ENCODE results near the gene CDK5RAP1. TPM values are rescaled to one million over a fixed set of nuclear protein-coding genes. Genes with fewer than 3 reads are reported as not detected.
"Not testable (repeated sequence)": the region's sequence is repeated elsewhere in the genome, so short reads cannot be mapped to it uniquely, and the experiment has no call there.

The CDK5RAP1 gene
- polyA plus RNA-seq, result 10 to 100 TPM; 20.4 to 32.3 (median 20.9) TPM

DNA sequence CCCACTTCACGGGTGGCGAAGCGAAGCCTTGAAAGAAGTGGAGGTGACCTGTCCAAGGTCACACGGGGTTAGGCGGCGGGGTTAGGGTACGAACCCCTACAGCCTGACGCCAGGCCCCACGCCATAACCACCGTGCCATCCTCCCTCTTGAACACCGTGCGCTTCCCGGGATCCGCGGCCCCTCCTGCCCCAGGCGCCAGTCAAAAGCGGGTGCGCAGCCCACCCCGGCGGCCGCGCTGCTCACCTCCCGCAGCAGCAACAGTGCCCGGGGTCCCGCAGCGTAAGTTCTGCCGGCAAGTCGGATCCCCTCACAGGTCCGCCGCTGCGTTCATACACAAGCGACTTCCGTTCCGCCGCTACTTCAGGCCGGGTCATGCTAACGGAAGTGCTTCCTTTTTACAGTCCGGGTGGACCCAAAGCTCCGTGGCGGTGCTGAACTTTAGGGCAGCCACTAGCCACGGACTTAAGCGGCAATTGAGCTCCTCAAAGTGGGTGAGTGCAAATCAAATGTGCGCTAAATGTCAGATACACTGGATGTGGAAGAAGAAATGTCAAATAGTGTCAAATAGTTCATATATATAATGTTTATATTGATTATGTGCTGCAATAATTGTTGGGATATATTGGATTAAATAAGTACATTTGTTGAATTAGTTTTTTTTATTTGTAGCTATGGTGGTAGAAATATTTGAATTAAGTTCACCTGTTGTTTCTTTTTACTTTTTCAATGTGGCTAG lies at the start of gene CDK5RAP1:
Gene CDK5RAP1, minus strand, starts transcription at position 336 of the 737 bp plus-strand sequence. CDS start 4,455 bp downstream, outside the sequence.
- peaks cover 0 to under 1% (median 0%) of the 10 kb centered on the region in 3 donors for H3K36me3 Mint-ChIP-seq
- DNase-seq, result peak; percentile 79 to 83 (median 81)
- no peaks in the 10 kb centered on the region for H3K9me3 Mint-ChIP-seq

DNA sequence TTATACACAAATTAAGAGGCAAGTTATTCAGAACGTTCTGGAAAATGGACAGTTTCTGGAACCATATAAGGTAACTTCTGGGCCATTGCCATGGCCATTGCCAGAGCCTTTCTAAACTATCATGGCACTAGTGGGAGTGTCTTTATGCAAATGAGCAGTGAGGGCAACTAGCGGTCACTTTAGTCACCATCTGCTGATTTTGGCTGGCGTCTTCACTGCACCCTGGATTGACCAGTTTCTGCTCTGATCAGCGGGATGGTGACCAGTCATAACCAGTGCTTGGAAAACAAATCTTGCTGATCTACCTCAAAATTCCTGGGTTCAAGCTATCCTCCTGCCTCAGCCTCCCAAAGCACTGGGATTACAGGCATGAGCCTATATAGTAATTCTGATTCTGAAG lies 49.5 kb upstream of the CDK5RAP1 start:
- Mint-ChIP-seq H3K4me3 (no peak overlapping the region), H3K27me3 (ENCODE audit: low read depth in 3 of 3) (peaks cover 0 to 1% (median 0%) of the 10 kb centered on the region in 3 donors), H3K4me1 (no peaks in the 10 kb centered on the region), H3K36me3 (no peaks in the 10 kb centered on the region), H3K9me3 (no peaks in the 10 kb centered on the region), H3K27ac (no peak overlapping the region)
- no peak for DNase-seq

More for the DNA sequence above, at the start of gene CDK5RAP1:
- Mint-ChIP-seq H3K4me1 (peaks cover 57 to 70% of the 10 kb centered on the region in 2 donors), H3K27me3 (ENCODE audit: low read depth in 3 of 3) (no peaks in the 10 kb centered on the region), H3K4me3 (peak within 1 kb of the TSS; percentile 97 to 99 (median 98)), H3K27ac (peak within 1 kb of the TSS; percentile 85 to 96 (median 91))

GRCh38 chr20:33445881-33446625 lies 44.7 kb upstream of the CDK5RAP1 start:
- Mint-ChIP-seq H3K36me3 (no peaks in the 10 kb centered on the region), H3K27ac (peak overlapping the region in 2 of 6 donors; percentile 53 to 67), H3K27me3 (ENCODE audit: low read depth in 3 of 3) (peaks cover 7 to 9% (median 8%) of the 10 kb centered on the region in 3 donors), H3K9me3 (no peaks in the 10 kb centered on the region), H3K4me3 (no peak overlapping the region), H3K4me1 (peaks cover 14 to 17% of the 10 kb centered on the region in 2 donors)
- DNase-seq, result no peak

DNA sequence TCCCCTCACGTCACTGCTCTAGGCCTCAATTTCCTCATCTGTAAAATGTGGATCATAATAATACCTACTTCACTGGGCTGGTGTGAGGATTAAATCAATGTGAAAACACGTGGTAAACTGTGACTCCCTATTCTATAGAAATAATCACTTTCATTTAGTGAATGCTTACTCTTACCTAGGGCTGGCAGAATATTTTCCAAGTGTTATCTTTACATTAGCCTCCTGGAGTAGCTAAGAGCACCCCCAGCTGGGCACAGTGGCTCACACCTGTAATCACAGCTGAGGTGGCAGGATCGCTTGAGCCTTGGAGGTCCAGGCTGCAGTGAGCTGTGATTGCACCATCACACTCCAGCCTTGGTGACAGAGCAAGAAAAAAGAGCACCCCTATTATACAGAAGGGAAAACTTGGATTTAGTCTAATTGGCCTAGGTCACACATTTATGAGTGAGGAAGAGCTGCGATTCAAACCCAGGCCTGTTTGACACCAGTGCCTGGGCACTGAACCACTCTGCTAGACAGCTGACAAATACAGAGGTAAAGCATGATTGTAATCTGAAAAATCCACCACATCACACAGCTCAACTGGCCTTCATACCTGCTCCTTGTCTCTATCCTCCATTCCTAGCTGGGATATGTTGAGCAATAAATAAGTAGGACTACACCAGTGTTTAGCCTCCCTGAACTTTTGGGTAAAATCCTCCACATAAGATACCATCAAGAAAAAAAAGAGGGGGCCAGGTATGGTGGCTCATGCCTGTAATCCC lies 43.7 kb upstream of the CDK5RAP1 start:
- no peaks in the 10 kb centered on the region for H3K9me3 Mint-ChIP-seq
- H3K4me3 Mint-ChIP-seq, result peak overlapping the region; percentile 90 to 94 (median 93)
- H3K27ac Mint-ChIP-seq, result peak overlapping the region; percentile 74 to 93 (median 90)
- H3K36me3 Mint-ChIP-seq, result no peaks in the 10 kb centered on the region
- H3K4me1 Mint-ChIP-seq, result peaks cover 14 to 17% of the 10 kb centered on the region in 2 donors
- peaks cover 7 to 9% (median 8%) of the 10 kb centered on the region in 3 donors for H3K27me3 Mint-ChIP-seq (ENCODE audit: low read depth in 3 of 3)
- DNase-seq, result peak in 2 of 3 donors; percentile 13 to 21

GRCh38 chr20:33443512-33444239 lies 42.4 kb upstream of the CDK5RAP1 start, which contains the start of gene SNTA1:
SNTA1 (minus strand) TSS chr20:33443763; CDS start chr20:33443620, 143 bp downstream.
- H3K27me3 Mint-ChIP-seq (ENCODE audit: low read depth in 3 of 3), result peaks cover 7 to 9% (median 8%) of the 10 kb centered on the region in 3 donors

GRCh38 chr20:33443006-33443511 lies 41.7 kb upstream of the CDK5RAP1 start:
- Mint-ChIP-seq H3K9me3 (no peaks in the 10 kb centered on the region), H3K4me1 (peaks cover 14 to 17% of the 10 kb centered on the region in 2 donors), H3K27me3 (ENCODE audit: low read depth in 3 of 3) (peaks cover 6 to 9% (median 7%) of the 10 kb centered on the region in 3 donors), H3K36me3 (no peaks in the 10 kb centered on the region), H3K27ac (peak overlapping the region in 4 of 6 donors; percentile 55 to 81 (median 76)), H3K4me3 (peak overlapping the region; percentile 71 to 90 (median 87))
- no peak for DNase-seq

More at GRCh38 chr20:33443512-33444239, 42.4 kb upstream of the CDK5RAP1 start, which contains the start of gene SNTA1:
- Mint-ChIP-seq H3K27ac (peak within 1 kb of the TSS; percentile 74 to 93 (median 90)), H3K36me3 (no peaks in the 10 kb centered on the region), H3K4me3 (peak within 1 kb of the TSS; percentile 90 to 94 (median 93)), H3K4me1 (peaks cover 14 to 17% of the 10 kb centered on the region in 2 donors), H3K9me3 (no peaks in the 10 kb centered on the region)
- peak; percentile 72 to 77 (median 76) for DNase-seq

- DNase-seq, result no peak
- peak overlapping the region; percentile 71 to 90 (median 87) for H3K4me3 Mint-ChIP-seq
Measured at GRCh38 chr20:33442136-33443005, 41.1 kb upstream of the CDK5RAP1 start.

DNA sequence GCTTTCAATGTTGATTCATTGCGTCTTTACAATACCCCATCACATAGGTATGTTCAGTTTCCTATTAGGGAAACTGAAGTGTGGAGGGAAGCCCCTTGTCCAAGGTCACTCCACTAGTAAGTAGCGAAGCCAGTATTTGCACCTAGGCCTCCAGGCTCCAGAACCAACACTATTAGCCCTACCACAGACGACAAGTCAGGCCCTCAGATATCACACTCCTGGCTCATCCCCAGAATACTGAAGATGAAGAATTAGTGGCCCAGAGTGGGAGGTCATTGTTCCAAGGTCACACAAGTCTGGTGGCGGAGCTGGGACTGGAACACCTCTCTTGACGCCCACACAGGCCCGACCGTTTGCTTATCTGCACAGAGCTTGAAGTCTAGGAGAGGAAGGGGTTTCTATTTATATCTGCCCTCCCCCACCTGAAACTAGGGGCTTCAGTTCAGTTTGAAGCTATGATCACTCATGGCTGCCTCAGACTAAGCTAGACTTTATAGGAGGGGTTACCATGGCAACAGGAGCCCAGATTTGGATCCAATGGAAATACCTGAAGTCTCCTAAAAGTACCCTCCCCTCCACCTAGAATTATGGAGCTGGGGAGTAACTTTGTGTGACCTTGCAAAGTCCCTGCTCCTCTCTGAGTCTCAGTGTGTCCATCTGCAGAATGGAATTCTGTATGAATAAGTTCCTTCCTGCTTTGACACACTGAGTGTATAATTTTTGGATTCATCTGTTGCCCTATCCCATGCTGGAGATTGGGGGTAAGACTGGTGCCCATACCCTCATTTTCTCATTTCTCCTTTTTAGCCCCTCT lies 40.0 kb upstream of the CDK5RAP1 start:
- Mint-ChIP-seq H3K4me3 (peak overlapping the region in 4 of 5 donors; percentile 7 to 90 (median 59)), H3K27ac (no peak overlapping the region), H3K4me1 (peaks cover 14 to 17% of the 10 kb centered on the region in 2 donors), H3K36me3 (no peaks in the 10 kb centered on the region), H3K9me3 (no peaks in the 10 kb centered on the region), H3K27me3 (ENCODE audit: low read depth in 3 of 3) (peaks cover 6 to 9% (median 7%) of the 10 kb centered on the region in 3 donors)
- DNase-seq, result no peak

More at GRCh38 chr20:33442136-33443005, 41.1 kb upstream of the CDK5RAP1 start:
- Mint-ChIP-seq H3K27ac (peak overlapping the region in 4 of 6 donors; percentile 55 to 81 (median 76)), H3K4me1 (peaks cover 14 to 17% of the 10 kb centered on the region in 2 donors), H3K27me3 (ENCODE audit: low read depth in 3 of 3) (peaks cover 6 to 9% (median 7%) of the 10 kb centered on the region in 3 donors), H3K36me3 (no peaks in the 10 kb centered on the region), H3K9me3 (no peaks in the 10 kb centered on the region)

DNA sequence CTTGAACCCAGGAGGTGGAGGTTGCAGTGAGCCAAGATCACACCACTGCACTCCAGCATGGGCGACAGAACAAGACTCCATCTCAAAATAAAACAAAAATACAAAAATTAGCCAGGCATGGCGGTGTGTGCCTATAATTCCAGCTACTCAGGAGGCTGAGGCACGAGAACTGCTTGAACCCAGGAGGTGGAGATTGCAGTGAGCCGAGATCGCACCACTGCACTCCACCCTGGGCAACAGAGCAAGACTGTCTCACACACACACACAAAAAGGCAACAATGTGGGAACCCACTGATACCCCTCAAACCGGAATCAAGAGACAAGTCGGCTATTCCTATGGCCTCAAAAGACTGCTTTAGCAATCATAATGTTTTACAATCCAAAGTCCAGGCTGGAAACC lies 39.2 kb upstream of the CDK5RAP1 start:
- Mint-ChIP-seq H3K4me3 (peak overlapping the region in 1 of 5 donors; percentile 26), H3K4me1 (peaks cover 14 to 17% of the 10 kb centered on the region in 2 donors)
- not testable (repeated sequence) for H3K27me3 Mint-ChIP-seq (ENCODE audit: low read depth in 3 of 3); H3K27ac Mint-ChIP-seq; DNase-seq; H3K9me3 Mint-ChIP-seq; H3K36me3 Mint-ChIP-seq

GRCh38 chr20:33438481-33438880 lies 37.2 kb upstream of the CDK5RAP1 start:
- Mint-ChIP-seq H3K4me1 (peaks cover 3 to 5% of the 10 kb centered on the region in 2 donors), H3K27me3 (ENCODE audit: low read depth in 3 of 3) (peaks cover 0 to 5% (median 3%) of the 10 kb centered on the region in 3 donors), H3K27ac (peak overlapping the region in 1 of 6 donors; percentile 61)

More at GRCh38 chr20:33438481-33438880, 37.2 kb upstream of the CDK5RAP1 start:
- H3K9me3 Mint-ChIP-seq, result no peaks in the 10 kb centered on the region
- no peak overlapping the region for H3K4me3 Mint-ChIP-seq
- no peak for DNase-seq
- no peaks in the 10 kb centered on the region for H3K36me3 Mint-ChIP-seq

All from immature natural killer cell (primary cell).